Lower lobe of right lung (tissue), 2 donors: Measurements from ENCODE around the gene ERBIN. TPM values are rescaled to one million over a fixed set of nuclear protein-coding genes. Genes with fewer than 3 reads are reported as not detected.

Experiments used
- ATAC-seq, 2 donors: fragments of 200-7000 bp; cut with Tn5 transposase; one replicate each; pipeline ENCODE4 v1.9.1; 2020 to 2022; ENCODE audit warnings: mild to moderate bottlenecking in 2 of 2, moderate library complexity in 2 of 2
- DNase-seq: peaks from one replicate; pipeline ENCODE4 v3.0.0-alpha.2; 2020
- H3K27ac ChIP-seq: fragments of 200-600 bp; one replicate; pipeline ENCODE4 v1.8.0; 2022
- H3K27me3 ChIP-seq: fragments of 200-600 bp; one replicate; pipeline ENCODE4 v1.8.0; 2022; ENCODE audit warnings: low read depth
- H3K36me3 ChIP-seq: fragments of 200-600 bp; one replicate; pipeline ENCODE4 v1.8.0; 2022; ENCODE audit warnings: mild to moderate bottlenecking
- H3K4me1 ChIP-seq: fragments of 200-600 bp; one replicate; pipeline ENCODE4 v1.8.0; 2022
- H3K4me3 ChIP-seq: fragments of 200-600 bp; one replicate; pipeline ENCODE4 v1.8.0; 2022; ENCODE audit warnings: mild to moderate bottlenecking
- H3K9me3 ChIP-seq: fragments of 200-600 bp; one replicate; pipeline ENCODE4 v1.8.0; 2022
- CTCF ChIP-seq: fragments of 200-600 bp; IDR thresholded peaks from one replicate; pipeline ENCODE4 v1.8.0; 2022; ENCODE audit warnings: antibody characterized with exemption, mild to moderate bottlenecking
- intact Hi-C: fragments of 100-400 bp; cut with DNase I; formaldehyde crosslinking; loops from one replicate; pipeline ENCODE4 v1.11.0; 2022
- total RNA-seq: library from RNA; stranded (reverse); fragmentation: NEBNext Ultra II Directional; extraction: Animal tissue kit (Norgen Biotek cat#: 25700); gene quantifications from one replicate; pipeline ENCODE4 v1.2.1, GENCODE V29; 2021
- donor health status: DM: no; HTN: yes; CAD: no; lungs with severe emphysema.

ERBIN gene
- total RNA-seq, 1 donor from 2014 or later = 68.2 TPM

DNA sequence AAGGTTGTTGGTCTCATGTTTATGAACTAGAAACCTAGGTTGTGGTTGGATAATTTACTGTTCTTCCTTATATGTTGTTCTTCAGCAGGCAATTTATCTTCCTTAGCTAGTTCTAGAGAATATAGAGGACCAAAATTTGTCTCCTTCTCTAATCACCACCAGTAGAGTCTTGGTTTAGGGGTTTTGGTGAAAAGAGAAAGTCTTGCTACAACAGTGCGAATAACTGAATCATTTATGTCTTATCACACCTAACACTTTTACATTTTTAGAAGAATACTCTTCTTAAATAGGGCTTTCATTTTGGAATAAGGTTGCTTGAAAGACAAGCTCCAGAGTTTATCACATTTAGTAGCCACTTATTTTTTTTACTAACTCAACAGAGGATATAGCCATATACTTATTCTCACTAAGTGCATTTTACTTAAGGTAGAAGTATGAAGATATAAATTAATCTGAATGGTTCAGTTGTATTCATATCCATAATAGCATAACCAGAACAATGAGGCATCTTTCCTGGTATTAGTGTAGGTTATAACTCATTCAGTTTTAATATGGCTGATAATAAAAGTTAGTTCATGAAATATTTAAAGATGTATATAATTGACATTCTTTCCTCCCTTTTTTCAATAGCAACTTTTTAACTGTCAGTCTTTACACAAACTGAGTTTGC is 67.9 kb downstream of the ERBIN start:
- DNase-seq = no peak
- intact Hi-C loops = no loop called here
- no peaks in the 10 kb centered on the region for H3K4me1 ChIP-seq
- H3K4me3 ChIP-seq = no peak overlapping the region
- H3K27ac ChIP-seq = no peak overlapping the region
- peaks cover 20% of the 10 kb centered on the region for H3K36me3 ChIP-seq
- no peak for ATAC-seq
- no peaks in the 10 kb centered on the region for H3K27me3 ChIP-seq
- no peak for TF ChIP-seq CTCF
- H3K9me3 ChIP-seq = no peaks in the 10 kb centered on the region

GRCh38 chr5:65999061-65999723 is 72.8 kb downstream of the ERBIN start:
- Histone ChIP-seq H3K36me3 (peaks cover 7% of the 10 kb centered on the region), H3K27me3 (no peaks in the 10 kb centered on the region), H3K4me3 (no peak overlapping the region), H3K27ac (no peak overlapping the region), H3K4me1 (no peaks in the 10 kb centered on the region), H3K9me3 (no peaks in the 10 kb centered on the region)
- no peak for ATAC-seq
- DNase-seq = no peak
- TF ChIP-seq CTCF = no peak
- intact Hi-C loops = no loop called here

DNA sequence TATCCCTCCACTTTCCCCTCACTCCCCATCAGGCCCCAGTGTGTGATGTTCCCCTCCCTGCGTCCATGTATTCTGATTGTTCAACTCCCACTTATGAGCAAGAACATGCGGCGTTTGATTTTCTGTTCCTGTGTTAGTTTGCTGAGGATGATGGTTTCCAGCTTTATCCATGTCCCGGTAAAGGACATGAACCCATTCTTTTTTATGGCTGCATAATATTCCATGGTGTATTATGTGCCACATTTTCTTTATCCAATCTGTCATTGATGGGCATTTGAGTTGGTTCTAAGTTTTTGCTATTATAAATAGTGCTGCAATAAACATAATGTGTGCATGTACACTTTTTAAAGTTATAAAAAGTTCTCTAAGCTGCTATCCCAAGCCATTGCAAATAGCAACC is 75.6 kb downstream of the ERBIN start:
- ATAC-seq (no peak), DNase-seq (no peak)

GRCh38 chr5:66002415-66002814 is 76.0 kb downstream of the ERBIN start:
- intact Hi-C loops = no loop called here
- H3K4me1 ChIP-seq = no peaks in the 10 kb centered on the region
- H3K27ac ChIP-seq = no peak overlapping the region
- no peak overlapping the region for H3K4me3 ChIP-seq
- H3K27me3 ChIP-seq = no peaks in the 10 kb centered on the region
- DNase-seq (no peak), ATAC-seq (no peak)
- no peak for TF ChIP-seq CTCF
- peaks cover 4% of the 10 kb centered on the region for H3K36me3 ChIP-seq
- no peaks in the 10 kb centered on the region for H3K9me3 ChIP-seq

More for the DNA sequence above, 75.6 kb downstream of the ERBIN start:
- Histone ChIP-seq H3K9me3 (no peaks in the 10 kb centered on the region), H3K27ac (no peak overlapping the region), H3K4me1 (no peaks in the 10 kb centered on the region), H3K27me3 (no peaks in the 10 kb centered on the region), H3K4me3 (no peak overlapping the region), H3K36me3 (peaks cover 4% of the 10 kb centered on the region)
- no peak for TF ChIP-seq CTCF
- intact Hi-C loops = no loop called here

DNA sequence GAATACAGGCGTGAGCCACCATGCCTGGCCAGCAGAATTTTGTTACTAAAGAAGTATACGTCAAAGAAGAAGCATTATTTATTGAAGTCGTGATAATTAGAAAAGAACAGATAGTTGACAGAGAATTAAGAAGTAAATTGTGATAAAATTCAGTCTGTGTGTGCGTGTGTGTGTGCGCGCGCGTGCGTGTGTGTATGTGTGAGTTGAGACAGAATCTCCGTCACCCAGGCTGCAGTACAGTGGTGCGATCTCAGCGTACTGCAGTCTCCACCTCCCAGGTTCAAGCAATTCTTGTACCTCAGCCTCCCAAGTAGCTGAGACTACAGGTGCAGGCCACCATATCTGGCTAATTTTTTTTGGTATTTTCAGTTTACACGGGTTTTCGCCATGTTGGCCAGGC is 77.8 kb downstream of the ERBIN start:
- no peaks in the 10 kb centered on the region for H3K9me3 ChIP-seq
- no peaks in the 10 kb centered on the region for H3K27me3 ChIP-seq
- ATAC-seq (no peak), DNase-seq (no peak)
- H3K4me3 ChIP-seq = no peak overlapping the region
- peaks cover 4% of the 10 kb centered on the region for H3K36me3 ChIP-seq
- no peak for TF ChIP-seq CTCF
- intact Hi-C loops = no loop called here
- no peak overlapping the region for H3K27ac ChIP-seq
- no peaks in the 10 kb centered on the region for H3K4me1 ChIP-seq
